ENCODE data around the gene NLRP7. TPM values are rescaled to one million over a fixed set of nuclear protein-coding genes. Genes with fewer than 3 reads are reported as not detected.
A peak's percentile ranks its signal among the peaks of the same experiment; 100 is the strongest.

Gene NLRP7
- total RNA-seq, 1 experiment from 2014 or later: not detected

DNA sequence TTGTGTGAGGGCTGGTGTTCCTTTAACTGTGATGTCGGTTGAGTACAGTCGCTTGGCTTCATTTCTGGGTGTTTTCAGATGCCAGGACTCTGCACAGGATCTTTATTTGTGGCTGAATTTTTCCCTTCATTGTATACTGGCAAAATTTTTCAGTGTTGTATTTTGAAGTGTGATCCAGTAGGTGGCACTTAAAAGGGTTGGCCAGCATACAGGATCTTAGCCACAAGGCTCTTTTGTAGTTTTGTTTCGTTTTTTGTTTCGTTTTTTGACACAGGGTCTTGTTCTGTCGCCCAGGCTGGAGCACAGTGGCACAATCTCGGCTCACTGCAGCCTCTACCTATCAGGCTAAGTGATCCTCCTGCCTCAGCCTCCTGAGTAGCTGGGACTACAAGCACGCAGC, 64.6 kb downstream of the NLRP7 start:
- CTCF ChIA-PET: no interaction called here
- H3K27me3 ChIP-seq (replicated peaks; ENCODE audit: insufficient read depth, low read depth, low read length, poor library complexity): peaks cover 11% of the 10 kb centered on the region

DNA sequence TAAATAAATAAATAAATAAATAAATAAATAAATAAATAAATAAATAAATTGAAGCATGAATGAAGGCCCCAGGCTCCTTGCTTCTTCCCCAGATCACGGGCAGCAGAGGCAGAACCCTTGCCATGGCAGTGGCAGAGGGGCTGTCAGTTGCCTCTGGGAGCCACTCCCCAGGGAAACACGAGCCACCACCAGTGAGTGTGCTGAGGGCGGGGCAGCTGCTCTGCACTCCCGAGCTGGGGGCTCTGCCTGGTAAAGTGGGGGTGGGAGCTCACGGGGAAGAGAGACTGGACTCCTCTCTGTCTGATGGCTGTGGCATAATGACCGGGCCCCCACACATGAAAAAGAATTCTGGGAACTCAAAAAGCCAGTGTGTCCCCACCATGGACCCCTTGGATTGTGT, 65.4 kb downstream of the NLRP7 start:
- Histone ChIP-seq H3K27me3 (replicated peaks; ENCODE audit: insufficient read depth, low read depth, low read length, poor library complexity) (peaks cover 19% of the 10 kb centered on the region), H3K9me3 (ENCODE audit: low read depth, low read length, poor library complexity, severe bottlenecking) (no peaks in the 10 kb centered on the region), H3K27ac (ENCODE audit: low read depth, low read length, poor library complexity, severe bottlenecking) (no peak overlapping the region), H3K4me1 (ENCODE audit: insufficient read depth, low read length, poor library complexity, severe bottlenecking) (no peaks in the 10 kb centered on the region), H3K36me3 (ENCODE audit: insufficient read depth, low read length, poor library complexity, severe bottlenecking) (no peaks in the 10 kb centered on the region), H3K4me3 (ENCODE audit: low read depth, low read length, poor library complexity, severe bottlenecking) (no peak overlapping the region)
- no TSS peak for BruUV-seq (replicated peaks)
- no peak for TF ChIP-seq EZH2 (IDR thresholded peaks at IDR 0.05; ENCODE audit: borderline replicate concordance, low read depth, low read length, poor library complexity, severe bottlenecking)
- TF ChIP-seq, protein P1, sequence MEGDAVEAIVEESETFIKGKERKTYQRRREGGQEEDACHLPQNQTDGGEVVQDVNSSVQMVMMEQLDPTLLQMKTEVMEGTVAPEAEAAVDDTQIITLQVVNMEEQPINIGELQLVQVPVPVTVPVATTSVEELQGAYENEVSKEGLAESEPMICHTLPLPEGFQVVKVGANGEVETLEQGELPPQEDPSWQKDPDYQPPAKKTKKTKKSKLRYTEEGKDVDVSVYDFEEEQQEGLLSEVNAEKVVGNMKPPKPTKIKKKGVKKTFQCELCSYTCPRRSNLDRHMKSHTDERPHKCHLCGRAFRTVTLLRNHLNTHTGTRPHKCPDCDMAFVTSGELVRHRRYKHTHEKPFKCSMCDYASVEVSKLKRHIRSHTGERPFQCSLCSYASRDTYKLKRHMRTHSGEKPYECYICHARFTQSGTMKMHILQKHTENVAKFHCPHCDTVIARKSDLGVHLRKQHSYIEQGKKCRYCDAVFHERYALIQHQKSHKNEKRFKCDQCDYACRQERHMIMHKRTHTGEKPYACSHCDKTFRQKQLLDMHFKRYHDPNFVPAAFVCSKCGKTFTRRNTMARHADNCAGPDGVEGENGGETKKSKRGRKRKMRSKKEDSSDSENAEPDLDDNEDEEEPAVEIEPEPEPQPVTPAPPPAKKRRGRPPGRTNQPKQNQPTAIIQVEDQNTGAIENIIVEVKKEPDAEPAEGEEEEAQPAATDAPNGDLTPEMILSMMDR (conservative IDR thresholded peaks at IDR 0.05; ENCODE audit: low read depth, low read length): no peak
- intact Hi-C loops (cut with micrococcal nuclease; ENCODE audit: unreplicated experiment): loop anchor here (5.0 kb wide), 1 partner anchor 40 kb away; no protein-coding TSS in a partner anchor
- DNase-seq (ENCODE audit: low spot score): no peak
- ChIA-PET CTCF (interaction anchor here (0.6 to 1.1 kb wide), 6 partner anchors 27 to 622 kb away, joined by 3 to 11 read pairs (median 6); no protein-coding TSS in a partner anchor), POLR2A (ENCODE audit: low non-redundant PET) (no interaction called here)

More for the DNA sequence above, 64.6 kb downstream of the NLRP7 start:
- Histone ChIP-seq H3K4me3 (ENCODE audit: low read depth, low read length, poor library complexity, severe bottlenecking) (no peak overlapping the region), H3K27ac (ENCODE audit: low read depth, low read length, poor library complexity, severe bottlenecking) (no peak overlapping the region), H3K4me1 (ENCODE audit: insufficient read depth, low read length, poor library complexity, severe bottlenecking) (no peaks in the 10 kb centered on the region), H3K36me3 (ENCODE audit: insufficient read depth, low read length, poor library complexity, severe bottlenecking) (no peaks in the 10 kb centered on the region), H3K9me3 (ENCODE audit: low read depth, low read length, poor library complexity, severe bottlenecking) (no peaks in the 10 kb centered on the region)
- intact Hi-C loops (cut with micrococcal nuclease; ENCODE audit: unreplicated experiment): loop anchor here (5.0 kb wide), 1 partner anchor 40 kb away; no protein-coding TSS in a partner anchor
- DNase-seq (ENCODE audit: low spot score): peak; percentile 30
- POLR2A ChIA-PET (ENCODE audit: low non-redundant PET): no interaction called here
- TF ChIP-seq, protein P1 (conservative IDR thresholded peaks at IDR 0.05; ENCODE audit: low read depth, low read length): peak; percentile 39
- TF ChIP-seq EZH2 (IDR thresholded peaks at IDR 0.05; ENCODE audit: borderline replicate concordance, low read depth, low read length, poor library complexity, severe bottlenecking): no peak
- no TSS peak for BruUV-seq (replicated peaks)

DNA sequence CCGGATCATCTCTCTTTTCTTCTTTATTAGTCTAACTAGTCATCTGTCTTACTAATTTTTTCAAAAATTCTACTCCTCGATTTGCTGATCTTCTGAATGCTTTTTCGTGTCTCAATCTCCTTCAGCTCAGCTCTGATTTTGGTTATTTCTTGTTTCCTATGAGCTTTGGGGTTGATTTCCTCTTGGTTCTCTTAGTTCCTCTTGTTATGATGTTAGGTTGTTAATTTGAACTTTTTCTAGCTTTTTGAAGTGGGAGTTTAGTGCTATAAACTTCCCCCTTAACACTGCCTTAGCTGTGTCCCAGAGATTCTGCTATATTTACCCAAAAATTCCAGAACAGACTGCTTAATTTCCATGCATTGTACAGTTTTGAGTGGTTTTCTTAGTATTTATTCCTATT, 69.9 kb downstream of the NLRP7 start:
- H3K4me3 ChIP-seq (ENCODE audit: low read depth, low read length, poor library complexity, severe bottlenecking): no peak overlapping the region
- intact Hi-C loops (cut with micrococcal nuclease; ENCODE audit: unreplicated experiment): no loop called here
- H3K27me3 ChIP-seq (replicated peaks; ENCODE audit: insufficient read depth, low read depth, low read length, poor library complexity): peaks cover 58% of the 10 kb centered on the region
- POLR2A ChIA-PET (ENCODE audit: low non-redundant PET): no interaction called here
- CTCF ChIA-PET: no interaction called here
- H3K9me3 ChIP-seq (ENCODE audit: low read depth, low read length, poor library complexity, severe bottlenecking): no peaks in the 10 kb centered on the region
- no peaks in the 10 kb centered on the region for H3K4me1 ChIP-seq (ENCODE audit: insufficient read depth, low read length, poor library complexity, severe bottlenecking)
- H3K27ac ChIP-seq (ENCODE audit: low read depth, low read length, poor library complexity, severe bottlenecking): no peak overlapping the region
- no peak for DNase-seq (ENCODE audit: low spot score)
- no peaks in the 10 kb centered on the region for H3K36me3 ChIP-seq (ENCODE audit: insufficient read depth, low read length, poor library complexity, severe bottlenecking)
- TF ChIP-seq, protein P1 (conservative IDR thresholded peaks at IDR 0.05; ENCODE audit: low read depth, low read length): no peak
- no peak for TF ChIP-seq EZH2 (IDR thresholded peaks at IDR 0.05; ENCODE audit: borderline replicate concordance, low read depth, low read length, poor library complexity, severe bottlenecking)
- BruUV-seq (replicated peaks): no TSS peak
